Vagina (tissue), 2 donors: ENCODE measurements around the gene WDR47.

ENCODE experiments used
- POLR2A ChIP-seq, 2 donors: fragments of 450-650 bp; IDR thresholded peaks; one replicate each; pipeline ENCODE4 v1.6.1; 2017; ENCODE audit warnings: antibody characterized with exemption in 2 of 2, mild to moderate bottlenecking in 2 of 2, moderate library complexity in 2 of 2
- TF ChIP-seq, protein P1 (sequence below), 3 experiments: fragments of 450-650 bp in 2 of 3; fragments of 200-600 bp in 1 of 3; sonication (generic) in 1 of 3; IDR thresholded peaks; one replicate each; pipeline ENCODE4 v1.5.1; 2017 to 2019; ENCODE audit warnings: antibody characterized with exemption in 3 of 3, mild to moderate bottlenecking in 2 of 3, moderate library complexity in 2 of 3

DNA sequence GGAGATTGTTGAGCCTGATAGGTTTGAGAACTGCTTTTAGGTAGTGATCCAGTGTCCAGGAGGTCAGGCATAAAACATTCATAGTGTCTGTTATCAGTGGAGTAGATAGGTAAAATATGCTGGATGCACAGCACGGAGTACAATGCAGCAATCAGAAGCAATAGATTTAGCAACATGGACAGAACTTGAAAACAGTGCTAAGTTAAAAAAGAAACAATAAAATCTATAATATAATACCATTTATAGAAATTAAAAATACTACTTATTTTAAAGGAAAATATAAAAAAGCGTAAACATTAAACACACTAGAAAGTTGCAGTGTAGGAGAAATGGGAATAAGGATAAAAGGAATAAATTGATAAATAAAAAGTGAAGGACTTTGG, 37.3 kb upstream of the WDR47 start:
- TF ChIP-seq POLR2A (IDR thresholded peaks at IDR 0.05): no peak
- TF ChIP-seq, protein P1, sequence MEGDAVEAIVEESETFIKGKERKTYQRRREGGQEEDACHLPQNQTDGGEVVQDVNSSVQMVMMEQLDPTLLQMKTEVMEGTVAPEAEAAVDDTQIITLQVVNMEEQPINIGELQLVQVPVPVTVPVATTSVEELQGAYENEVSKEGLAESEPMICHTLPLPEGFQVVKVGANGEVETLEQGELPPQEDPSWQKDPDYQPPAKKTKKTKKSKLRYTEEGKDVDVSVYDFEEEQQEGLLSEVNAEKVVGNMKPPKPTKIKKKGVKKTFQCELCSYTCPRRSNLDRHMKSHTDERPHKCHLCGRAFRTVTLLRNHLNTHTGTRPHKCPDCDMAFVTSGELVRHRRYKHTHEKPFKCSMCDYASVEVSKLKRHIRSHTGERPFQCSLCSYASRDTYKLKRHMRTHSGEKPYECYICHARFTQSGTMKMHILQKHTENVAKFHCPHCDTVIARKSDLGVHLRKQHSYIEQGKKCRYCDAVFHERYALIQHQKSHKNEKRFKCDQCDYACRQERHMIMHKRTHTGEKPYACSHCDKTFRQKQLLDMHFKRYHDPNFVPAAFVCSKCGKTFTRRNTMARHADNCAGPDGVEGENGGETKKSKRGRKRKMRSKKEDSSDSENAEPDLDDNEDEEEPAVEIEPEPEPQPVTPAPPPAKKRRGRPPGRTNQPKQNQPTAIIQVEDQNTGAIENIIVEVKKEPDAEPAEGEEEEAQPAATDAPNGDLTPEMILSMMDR (IDR thresholded peaks at IDR 0.05): no peak
